Thyroid gland (tissue), 4 donors: Measurements from ENCODE around the gene SLC25A29.
A peak's percentile ranks its signal among the peaks of the same experiment; 100 is the strongest.

Experiments used
- CTCF ChIP-seq, 6 experiments: fragments of 200-600 bp in 3 of 6; fragments of 450-650 bp in 3 of 6; sonication (generic) in 3 of 6; IDR thresholded peaks; one replicate each; pipeline ENCODE4 v1.5.1; 2016 to 2019; ENCODE audit warnings: antibody characterized with exemption in 6 of 6, mild to moderate bottlenecking in 2 of 6, inconsistent platforms in 1 of 6, moderate library complexity in 1 of 6
- POLR2A ChIP-seq, 2 donors: fragments of 450-650 bp; IDR thresholded peaks; one replicate each; pipeline ENCODE4 v1.6.1; 2017; ENCODE audit warnings: antibody characterized with exemption in 2 of 2, mild to moderate bottlenecking in 2 of 2, moderate library complexity in 1 of 2

- TF ChIP-seq POLR2A (IDR thresholded peaks at IDR 0.05) (no peak), CTCF (IDR thresholded peaks at IDR 0.05) (peak in 2 of 6 experiments; percentile 7 to 18)
Measured at GRCh38 chr14:100281286-100282082, 24.8 kb downstream of the SLC25A29 start.
